Common myeloid progenitor, CD34-positive (primary cell): ENCODE measurements around the gene CFAP61.

Source experiments
- CTCF ChIA-PET: fragments of 350-600 bp; sonication (Branson Sonifier 250); formaldehyde crosslinking; loops from one replicate; lab custom pipeline; 2021; ENCODE audit warnings: antibody characterized with exemption; lab: Charles Lee
- POLR2A ChIA-PET: fragments of 350-600 bp; sonication (Branson Sonifier 250); formaldehyde crosslinking; loops from one replicate; lab custom pipeline; 2021; ENCODE audit warnings: antibody characterized with exemption; lab: Charles Lee
- DNase-seq, 3 donors: peaks; one replicate each; pipeline versions ENCODE4 v3.0.0 to v3.0.0-alpha.2; 2013
- H3K27ac ChIP-seq, 2 experiments: 1 replicate in 1 of 2; 2 replicates in 1 of 2; pipeline ENCODE4 v1.7.0; 2013; ENCODE audit warnings: inconsistent platforms in 2 of 2, low read length in 2 of 2, mild to moderate bottlenecking in 2 of 2, low read depth in 1 of 2, moderate library complexity in 1 of 2; ENCODE audit not compliant: severe bottlenecking in 2 of 2, insufficient read depth in 1 of 2, poor library complexity in 1 of 2
- H3K27me3 ChIP-seq, 5 experiments: replicated peaks in 2 of 5; 1 replicate in 3 of 5; 2 replicates in 2 of 5; pipeline versions ENCODE4 v1.6.1 to v1.7.0; 2013; ENCODE audit warnings: low read length in 4 of 5, mild to moderate bottlenecking in 2 of 5, moderate library complexity in 2 of 5, inconsistent platforms in 1 of 5; ENCODE audit not compliant: insufficient read depth in 5 of 5, control insufficient read depth in 4 of 5
- H3K36me3 ChIP-seq, 4 experiments: 1 replicate in 2 of 4; 2 replicates in 2 of 4; pipeline versions ENCODE4 v1.6.1 to v1.7.0; 2013; ENCODE audit warnings: low read length in 3 of 4, control low read depth in 1 of 4, mild to moderate bottlenecking in 1 of 4; ENCODE audit not compliant: control insufficient read depth in 4 of 4, insufficient read depth in 4 of 4
- H3K4me1 ChIP-seq, 4 experiments: 1 replicate in 3 of 4; 2 replicates in 1 of 4; pipeline versions ENCODE4 v1.6.1 to v1.7.1; 2013; ENCODE audit warnings: low read length in 3 of 4, mild to moderate bottlenecking in 3 of 4, control low read depth in 1 of 4, inconsistent platforms in 1 of 4, moderate library complexity in 1 of 4; ENCODE audit not compliant: control insufficient read depth in 4 of 4, insufficient read depth in 4 of 4; ENCODE audit errors: control extremely low read depth in 1 of 4
- H3K4me3 ChIP-seq, 7 experiments: 1 replicate in 4 of 7; 2 replicates in 3 of 7; pipeline versions ENCODE4 v1.5.1 to v1.7.0; 2013; ENCODE audit warnings: mild to moderate bottlenecking in 7 of 7, low read length in 6 of 7, moderate library complexity in 6 of 7, inconsistent platforms in 2 of 7, low read depth in 2 of 7, control low read depth in 1 of 7; ENCODE audit not compliant: insufficient read depth in 4 of 7, control insufficient read depth in 1 of 7; ENCODE audit errors: extremely low read depth in 1 of 7
- H3K9me3 ChIP-seq, 5 experiments: 1 replicate in 4 of 5; 2 replicates in 1 of 5; pipeline versions ENCODE4 v1.6.1 to v1.7.1; 2013; ENCODE audit warnings: low read length in 4 of 5, mild to moderate bottlenecking in 2 of 5, inconsistent platforms in 1 of 5, low read depth in 1 of 5, moderate library complexity in 1 of 5; ENCODE audit not compliant: control insufficient read depth in 4 of 5, insufficient read depth in 2 of 5; ENCODE audit errors: control extremely low read depth in 1 of 5
- WGBS: methylation state at CpG from one replicate; pipeline ENCODE4 v1.1.5; 2013; ENCODE audit not compliant: insufficient coverage; 5-methylcytosine and 5-hydroxymethylcytosine counted together

The CFAP61 gene

DNA sequence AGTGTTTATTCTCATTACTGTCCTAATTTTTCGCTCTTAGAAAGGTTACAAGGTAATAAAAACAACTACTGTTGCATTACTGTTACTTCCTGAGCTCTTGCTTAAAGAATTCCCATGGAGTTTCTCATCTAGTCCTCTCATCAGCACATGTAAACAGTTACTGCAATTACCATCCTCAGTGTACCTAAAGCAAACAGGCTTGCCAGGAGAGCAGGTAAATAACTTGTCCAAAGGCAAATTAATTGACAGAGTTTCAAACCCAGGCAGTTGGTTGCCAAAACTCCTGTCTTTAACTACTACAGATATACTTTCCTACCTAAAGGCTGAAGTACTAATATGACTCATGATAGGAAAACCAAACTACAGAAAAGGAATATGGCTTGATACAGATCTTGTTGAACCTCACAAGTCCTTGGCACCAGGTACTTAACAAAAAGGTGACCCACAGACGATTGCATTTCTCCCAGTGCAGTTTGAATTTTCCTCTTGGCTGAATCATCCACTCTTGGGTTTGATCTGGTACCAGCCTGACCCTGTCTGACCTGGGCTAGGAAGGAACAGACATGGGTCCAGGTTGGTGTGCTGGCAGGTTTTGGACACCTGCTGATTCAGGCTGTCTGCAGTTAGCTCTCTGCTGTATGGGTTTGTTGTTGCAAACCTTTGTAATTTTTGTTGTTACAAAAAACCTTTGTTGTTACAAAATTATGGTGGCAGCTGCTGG is 153.0 kb downstream of the CFAP61 start:
- ChIA-PET CTCF (no interaction called here), POLR2A (no interaction called here)
- WGBS = 87% methylated on average over 2 of the region's 2 CpGs
- H3K4me1 ChIP-seq = peaks cover 0 to 6% (median 0%) of the 10 kb centered on the region in 4 experiments
- H3K27ac ChIP-seq = no peak overlapping the region
- H3K4me3 ChIP-seq = no peak overlapping the region
- peaks cover 0 to 12% (median 4%) of the 10 kb centered on the region in 5 experiments for H3K27me3 ChIP-seq
- H3K9me3 ChIP-seq = peaks cover 0 to 1% (median 0%) of the 10 kb centered on the region in 5 experiments
- no peaks in the 10 kb centered on the region for H3K36me3 ChIP-seq
- no peak for DNase-seq

DNA sequence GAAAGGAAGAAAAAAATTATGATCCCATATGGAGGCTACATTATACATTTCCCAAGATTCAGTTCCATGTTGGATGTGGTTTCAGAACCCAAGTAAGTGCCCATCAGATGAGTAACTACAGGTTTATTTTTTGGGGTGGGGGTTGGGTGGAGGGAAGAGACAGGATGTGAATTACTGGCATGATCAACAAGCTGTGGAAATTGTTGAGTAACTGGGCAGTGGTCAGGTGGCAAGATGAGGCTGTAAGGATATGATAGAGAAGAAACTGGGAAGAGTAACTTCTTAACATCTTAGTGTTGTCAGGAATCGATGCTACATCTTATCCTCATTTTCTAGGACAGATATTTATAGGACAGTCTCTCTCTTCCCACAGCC is 153.5 kb downstream of the CFAP61 start:
- H3K9me3 ChIP-seq = peaks cover 0 to 1% (median 0%) of the 10 kb centered on the region in 5 experiments
- DNase-seq = no peak
- H3K4me3 ChIP-seq = no peak overlapping the region
- H3K36me3 ChIP-seq = no peaks in the 10 kb centered on the region
- ChIA-PET POLR2A (no interaction called here), CTCF (no interaction called here)
- WGBS = no CpG with 5 or more reads among the region's 1 CpG
- H3K27ac ChIP-seq = no peak overlapping the region
- H3K4me1 ChIP-seq = peaks cover 0 to 6% (median 0%) of the 10 kb centered on the region in 4 experiments
- peaks cover 0 to 12% (median 4%) of the 10 kb centered on the region in 5 experiments for H3K27me3 ChIP-seq

DNA sequence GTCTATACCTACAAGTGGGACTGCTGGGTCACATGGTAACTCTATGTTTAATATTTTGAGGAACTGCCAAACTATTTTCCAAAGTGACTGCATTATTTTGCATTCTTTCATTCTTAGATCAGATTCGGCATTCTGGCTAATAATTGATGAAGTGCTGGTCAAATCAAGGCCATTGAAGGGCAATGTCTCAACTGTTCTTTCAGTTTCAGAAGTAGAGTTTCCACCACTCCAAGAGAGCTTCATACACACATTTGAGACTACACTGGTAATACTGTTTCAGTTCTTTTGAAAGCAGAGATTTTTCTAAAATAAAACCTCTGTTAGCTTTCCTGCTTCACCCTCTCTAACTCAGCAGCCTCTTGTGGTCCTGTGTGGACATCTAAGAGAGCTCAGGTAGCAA is 154.5 kb downstream of the CFAP61 start:
- no peak overlapping the region for H3K4me3 ChIP-seq
- DNase-seq = no peak
- ChIA-PET CTCF (no interaction called here), POLR2A (no interaction called here)
- H3K27ac ChIP-seq = no peak overlapping the region
- H3K27me3 ChIP-seq = peaks cover 0 to 12% (median 4%) of the 10 kb centered on the region in 5 experiments
- peaks cover 0 to 1% (median 0%) of the 10 kb centered on the region in 5 experiments for H3K9me3 ChIP-seq
- no peaks in the 10 kb centered on the region for H3K4me1 ChIP-seq
- 100% methylated on average over 1 of the region's 1 CpG for WGBS
- no peaks in the 10 kb centered on the region for H3K36me3 ChIP-seq

DNA sequence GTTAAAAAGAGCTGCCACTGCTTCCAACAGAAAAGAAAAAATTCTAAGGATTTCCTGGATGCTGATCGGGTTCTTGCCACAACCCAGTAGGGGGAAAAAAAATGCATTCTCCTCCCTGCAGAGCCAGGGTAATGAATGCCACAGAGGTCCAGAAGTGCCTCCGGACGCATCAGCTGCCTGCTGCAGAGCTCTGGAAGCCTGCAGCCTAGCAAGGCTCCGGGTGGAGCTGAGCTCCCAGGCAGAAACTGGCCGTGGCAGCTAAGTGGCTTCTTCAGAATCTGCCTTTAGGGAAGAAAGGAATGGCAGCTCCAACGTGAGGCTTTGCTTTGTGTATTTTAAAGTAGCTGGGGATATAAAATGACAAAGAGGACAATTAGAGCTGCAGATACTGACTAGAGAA is 155.0 kb downstream of the CFAP61 start:
- Histone ChIP-seq H3K4me1 (no peaks in the 10 kb centered on the region), H3K9me3 (peaks cover 0 to 1% (median 0%) of the 10 kb centered on the region in 5 experiments), H3K27me3 (peaks cover 0 to 12% (median 4%) of the 10 kb centered on the region in 5 experiments), H3K36me3 (no peaks in the 10 kb centered on the region), H3K27ac (no peak overlapping the region), H3K4me3 (no peak overlapping the region)
- ChIA-PET POLR2A (no interaction called here), CTCF (no interaction called here)
- WGBS = 65% methylated on average over 6 of the region's 6 CpGs
- DNase-seq = no peak

DNA sequence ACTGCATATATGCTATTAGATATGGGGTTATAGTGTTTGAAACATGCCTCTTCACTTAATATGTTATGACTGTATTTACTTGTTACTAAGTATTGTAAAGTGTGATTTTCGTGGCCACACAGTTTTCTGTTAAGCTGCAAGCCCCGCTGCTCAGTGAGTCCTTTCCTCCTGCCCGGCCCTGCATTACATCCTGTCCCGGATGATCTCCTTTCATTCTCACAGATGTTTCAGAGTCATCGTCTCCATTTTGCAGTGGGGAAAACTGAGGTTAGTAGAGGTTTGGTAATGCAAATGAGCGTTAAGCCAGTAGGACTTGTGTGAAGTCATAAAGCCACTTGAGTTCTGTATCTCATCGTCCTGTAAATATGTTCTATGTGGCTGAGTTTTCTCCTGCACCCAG is 155.5 kb downstream of the CFAP61 start:
- Histone ChIP-seq H3K27me3 (peaks cover 0 to 12% (median 4%) of the 10 kb centered on the region in 5 experiments), H3K9me3 (peaks cover 0 to 1% (median 0%) of the 10 kb centered on the region in 5 experiments), H3K27ac (no peak overlapping the region), H3K36me3 (no peaks in the 10 kb centered on the region), H3K4me3 (no peak overlapping the region), H3K4me1 (no peaks in the 10 kb centered on the region)
- 93% methylated on average over 3 of the region's 7 CpGs for WGBS
- CTCF ChIA-PET = no interaction called here
- POLR2A ChIA-PET = no interaction called here
- DNase-seq = no peak

DNA sequence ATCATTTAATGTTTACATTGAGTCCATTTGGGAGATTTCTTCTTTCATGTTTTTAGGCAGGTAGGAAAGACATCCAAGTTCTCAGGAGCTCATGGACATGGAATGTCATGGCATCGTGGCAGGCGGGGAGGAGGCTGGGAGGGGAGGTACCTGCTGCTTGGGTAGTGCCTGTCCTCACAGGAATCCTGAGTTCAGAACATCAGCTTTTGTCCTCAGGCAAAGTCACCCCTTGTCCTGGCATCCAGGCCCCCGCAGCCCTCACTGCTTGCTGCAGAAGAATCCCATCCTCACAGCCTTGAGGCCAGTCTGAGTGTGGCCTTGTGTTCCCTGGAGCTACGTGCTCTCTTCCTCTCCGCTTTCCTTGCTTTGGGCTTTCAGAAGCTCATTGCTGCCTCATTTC is 157.4 kb downstream of the CFAP61 start:
- no peak for DNase-seq
- Histone ChIP-seq H3K27me3 (peaks cover 0 to 13% (median 4%) of the 10 kb centered on the region in 5 experiments), H3K27ac (no peak overlapping the region), H3K4me1 (no peaks in the 10 kb centered on the region), H3K36me3 (no peaks in the 10 kb centered on the region), H3K9me3 (peaks cover 0 to 1% (median 0%) of the 10 kb centered on the region in 5 experiments), H3K4me3 (no peak overlapping the region)
- ChIA-PET POLR2A (interaction anchor here (0.6 kb wide), 1 partner anchor 10 kb away, joined by 3 read pairs; no protein-coding TSS in a partner anchor), CTCF (no interaction called here)
- whole genome bisulfite sequencing = 96% methylated on average over 5 of the region's 5 CpGs

DNA sequence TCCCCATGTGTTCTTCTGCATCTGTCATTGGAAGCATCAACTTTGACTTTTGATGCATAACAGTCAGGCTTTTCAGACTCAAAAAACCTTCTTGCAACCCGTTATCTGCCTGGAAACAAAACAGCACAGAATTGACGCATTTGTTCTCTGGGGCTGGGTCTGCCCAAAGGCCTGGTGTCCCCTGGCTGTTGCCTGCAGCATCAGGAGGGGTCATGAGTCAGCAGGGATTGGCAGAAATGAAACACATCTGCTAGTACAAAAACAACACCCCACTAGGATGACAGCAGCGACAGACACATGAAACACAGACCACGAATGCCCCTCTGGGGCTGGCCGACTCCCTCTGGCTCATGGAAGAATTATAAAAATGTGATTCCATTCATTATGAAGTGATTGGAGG is 158.0 kb downstream of the CFAP61 start:
- H3K27me3 ChIP-seq = peaks cover 0 to 17% (median 4%) of the 10 kb centered on the region in 5 experiments
- DNase-seq = peak in 1 of 3 donors; percentile 13
- H3K27ac ChIP-seq = no peak overlapping the region
- no peaks in the 10 kb centered on the region for H3K4me1 ChIP-seq
- no peak overlapping the region for H3K4me3 ChIP-seq
- H3K36me3 ChIP-seq = no peaks in the 10 kb centered on the region
- ChIA-PET POLR2A (no interaction called here), CTCF (no interaction called here)
- peaks cover 0 to 1% (median 0%) of the 10 kb centered on the region in 5 experiments for H3K9me3 ChIP-seq
- 97% methylated on average over 3 of the region's 5 CpGs for WGBS
